Testis (tissue), 3 donors: ENCODE results near the gene PHF10. TPM values are rescaled to one million over a fixed set of nuclear protein-coding genes. Genes with fewer than 3 reads are reported as not detected.

Source experiments
- DNase-seq: peaks from one replicate; pipeline ENCODE4 v3.0.0-alpha.2; 2019
- H3K27ac ChIP-seq, 2 donors: fragments of 200-600 bp; sonication (generic); one replicate each; pipeline ENCODE4 v1.5.1; 2019
- H3K27me3 ChIP-seq: fragments of 200-600 bp; sonication (generic); one replicate; pipeline ENCODE4 v1.5.1; 2019
- H3K36me3 ChIP-seq: fragments of 200-600 bp; sonication (generic); one replicate; pipeline ENCODE4 v1.5.1; 2017; ENCODE audit warnings: low read depth; ENCODE audit errors: missing control alignments
- H3K4me1 ChIP-seq: fragments of 200-600 bp; sonication (generic); one replicate; pipeline ENCODE4 v1.5.1; 2019
- H3K4me3 ChIP-seq, 2 donors: fragments of 200-600 bp; sonication (generic); one replicate each; pipeline ENCODE4 v1.5.1; 2017 to 2019
- H3K9me3 ChIP-seq: fragments of 200-600 bp; sonication (generic); one replicate; pipeline ENCODE4 v1.5.1; 2017
- CTCF ChIP-seq, 3 experiments: fragments of 450-650 bp in 2 of 3; fragments of 200-600 bp in 1 of 3; sonication (generic) in 1 of 3; IDR thresholded peaks; one replicate each; pipeline ENCODE4 v1.5.1; 2016 to 2019; ENCODE audit warnings: antibody characterized with exemption in 3 of 3, mild to moderate bottlenecking in 2 of 3, moderate library complexity in 1 of 3
- POLR2A ChIP-seq: fragments of 450-650 bp; IDR thresholded peaks from one replicate; pipeline ENCODE4 v1.6.1; 2017; ENCODE audit warnings: antibody characterized with exemption, mild to moderate bottlenecking, moderate library complexity
- WGBS, 2 donors: methylation state at CpG; one replicate each; pipeline ENCODE4 v1.1.5; 2018; 5-methylcytosine and 5-hydroxymethylcytosine counted together
- intact Hi-C: fragments of 100-400 bp; cut with DNase I; formaldehyde crosslinking; loops from one replicate; pipeline ENCODE4 v1.15.1; 2023; ENCODE audit warnings: low total_unique reads
- polyA plus RNA-seq: library from polyadenylated mRNA; stranded (reverse); fragments of 350-450 nt; fragmentation: Illumina TruSeq; extraction: RNeasy Lipid Tissue Mini Kit (QIAGEN cat#74804); gene quantifications from one replicate; pipeline ENCODE4 v1.2.3, GENCODE V29; 2014; ENCODE audit warnings: low read depth, low replicate concordance; ENCODE audit not compliant: insufficient read depth
- total RNA-seq, 2 donors: library from RNA; depleted of rRNA; stranded (reverse); fragments of >200 nt; gene quantifications; one replicate each; pipeline ENCODE4 v1.2.3, GENCODE V29; 2016

PHF10 gene
- total and polyA plus RNA-seq, 3 donors from 2014 or later, result 46.1 to 69.5 (median 64.0) TPM

DNA sequence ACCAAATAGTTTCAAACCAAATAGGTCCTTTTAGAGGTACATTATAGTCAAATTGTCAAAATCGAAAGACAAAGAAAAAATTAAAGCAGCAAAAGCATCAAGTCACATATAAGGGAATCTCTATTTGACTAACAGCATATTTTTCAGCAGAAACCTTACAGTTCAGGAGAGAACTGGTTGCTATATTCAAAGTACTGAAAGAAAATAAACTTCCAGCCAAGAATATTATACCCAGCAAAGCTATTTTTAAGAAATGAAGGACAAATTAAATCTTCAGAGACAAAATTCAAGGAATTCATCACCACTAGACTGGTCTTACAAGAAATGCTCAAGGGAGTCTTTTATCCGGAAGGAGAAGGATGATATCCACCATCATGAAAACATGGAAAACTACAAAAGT lies 38.4 kb downstream of the PHF10 start:
- no peak for DNase-seq
- H3K4me3 ChIP-seq, result no peak overlapping the region
- H3K9me3 ChIP-seq, result no peaks in the 10 kb centered on the region
- TF ChIP-seq POLR2A (no peak), CTCF (IDR thresholded peaks at IDR 0.05) (no peak)
- H3K4me1 ChIP-seq, result no peaks in the 10 kb centered on the region
- H3K36me3 ChIP-seq, result no peaks in the 10 kb centered on the region
- intact Hi-C loops, result no loop called here
- no peaks in the 10 kb centered on the region for H3K27me3 ChIP-seq
- WGBS, 2 donors, result 94 to 100% methylated on average over 2 of the region's 2 CpGs
- H3K27ac ChIP-seq, result no peak overlapping the region

GRCh38 chr6:169684056-169684455 lies 40.2 kb downstream of the PHF10 start:
- 100% methylated on average over 3 of the region's 3 CpGs for WGBS, 2 donors
- H3K4me3 ChIP-seq, result no peak overlapping the region
- H3K4me1 ChIP-seq, result no peaks in the 10 kb centered on the region
- no peaks in the 10 kb centered on the region for H3K27me3 ChIP-seq
- no peak for DNase-seq
- intact Hi-C loops, result no loop called here
- no peak overlapping the region for H3K27ac ChIP-seq
- H3K36me3 ChIP-seq, result no peaks in the 10 kb centered on the region
- no peak for TF ChIP-seq CTCF (IDR thresholded peaks at IDR 0.05)
- no peak for TF ChIP-seq POLR2A
- H3K9me3 ChIP-seq, result no peaks in the 10 kb centered on the region

DNA sequence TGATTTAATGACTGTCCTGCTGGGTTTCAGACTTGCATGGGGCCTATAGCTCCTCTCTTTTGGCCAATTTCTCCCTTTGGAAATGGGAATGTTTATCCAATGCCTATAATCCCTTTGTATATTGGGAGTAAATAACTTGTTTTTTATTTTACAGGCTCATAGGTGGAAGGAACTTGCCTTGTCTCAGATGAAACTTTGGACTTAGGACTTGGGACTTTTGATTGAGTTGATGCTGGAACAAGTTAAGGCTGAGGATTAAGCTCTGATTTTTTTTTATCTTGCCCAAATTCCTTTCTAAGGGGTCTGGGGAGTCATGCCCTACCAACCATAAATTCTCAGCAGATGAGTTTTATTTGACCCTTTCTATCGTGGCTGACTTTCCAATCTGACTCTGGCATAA lies 46.0 kb downstream of the PHF10 start:
- H3K9me3 ChIP-seq, result no peaks in the 10 kb centered on the region
- no peak overlapping the region for H3K27ac ChIP-seq
- no peaks in the 10 kb centered on the region for H3K4me1 ChIP-seq
- H3K36me3 ChIP-seq, result no peaks in the 10 kb centered on the region
- intact Hi-C loops, result no loop called here
- DNase-seq, result no peak
- no peak for TF ChIP-seq CTCF (IDR thresholded peaks at IDR 0.05)
- no peak for TF ChIP-seq POLR2A
- 58 to 66% methylated on average over 1 of the region's 1 CpG for WGBS, 2 donors
- H3K27me3 ChIP-seq, result no peaks in the 10 kb centered on the region
- no peak overlapping the region for H3K4me3 ChIP-seq

DNA sequence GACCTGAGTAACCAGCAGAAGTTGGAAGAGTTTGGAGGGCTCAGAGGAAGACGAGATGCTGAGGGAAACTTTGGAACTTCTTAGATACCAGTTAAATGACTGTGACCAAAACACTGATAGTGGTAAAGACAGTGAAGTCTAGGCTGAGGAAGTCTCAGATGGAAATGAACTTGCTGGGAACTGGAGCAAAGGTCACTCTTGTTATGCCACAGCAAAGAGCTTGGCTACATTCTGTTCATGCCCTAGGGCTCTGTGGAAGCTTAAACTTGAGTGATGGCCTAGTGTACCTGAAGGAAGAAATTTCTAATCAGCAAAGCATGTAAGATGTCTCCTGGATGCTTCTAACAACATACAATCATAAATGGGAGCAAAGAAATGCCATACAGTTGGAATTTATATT lies 47.2 kb downstream of the PHF10 start:
- DNase-seq, result no peak
- TF ChIP-seq POLR2A, result no peak
- TF ChIP-seq CTCF (IDR thresholded peaks at IDR 0.05), result no peak
- intact Hi-C loops, result no loop called here
- H3K27me3 ChIP-seq, result no peaks in the 10 kb centered on the region
- no peak overlapping the region for H3K27ac ChIP-seq
- H3K4me1 ChIP-seq, result no peaks in the 10 kb centered on the region
- 100% methylated on average over 1 of the region's 1 CpG for WGBS, 2 donors
- no peaks in the 10 kb centered on the region for H3K36me3 ChIP-seq
- H3K9me3 ChIP-seq, result no peaks in the 10 kb centered on the region
- no peak overlapping the region for H3K4me3 ChIP-seq

DNA sequence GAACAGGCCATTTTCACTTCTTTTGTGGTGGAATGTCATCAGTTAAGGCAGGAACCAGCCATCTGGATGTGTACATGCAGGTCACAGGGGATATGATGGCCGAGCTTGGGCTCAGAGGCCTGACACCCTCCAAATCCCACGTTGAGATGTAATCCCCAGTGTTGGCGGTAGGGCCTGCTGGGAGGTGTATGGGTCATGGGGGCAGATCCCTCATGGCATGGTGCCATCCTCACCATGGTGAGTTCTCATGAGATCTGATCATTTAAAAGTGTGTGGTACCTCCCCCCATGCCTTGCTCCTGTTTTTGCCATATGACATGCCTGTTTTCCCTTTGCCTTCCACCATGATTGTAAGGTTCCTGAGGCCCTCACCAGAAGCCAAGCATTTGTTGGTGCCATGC lies 49.3 kb downstream of the PHF10 start:
- DNase-seq, result no peak
- intact Hi-C loops, result no loop called here
- H3K36me3 ChIP-seq, result no peaks in the 10 kb centered on the region
- no peaks in the 10 kb centered on the region for H3K9me3 ChIP-seq
- no peak overlapping the region for H3K4me3 ChIP-seq
- H3K4me1 ChIP-seq, result no peaks in the 10 kb centered on the region
- TF ChIP-seq POLR2A (no peak), CTCF (IDR thresholded peaks at IDR 0.05) (no peak)
- WGBS, 2 donors, result 94 to 96% methylated on average over 3 of the region's 3 CpGs
- H3K27me3 ChIP-seq, result no peaks in the 10 kb centered on the region
- no peak overlapping the region for H3K27ac ChIP-seq
